HG02642 (cell line): ENCODE measurements around the gene PNPLA1.

Experiments used
- ATAC-seq: cut with Tn5 transposase; IDR thresholded peaks from one replicate; pipeline ENCODE4 v1.9.1; 2021; ENCODE audit warnings: mild to moderate bottlenecking; ENCODE audit not compliant: unreplicated experiment, poor library complexity

The PNPLA1 gene

GRCh38 chr6:36350681-36351571 is 81.1 kb downstream of the PNPLA1 start:
- ATAC-seq = no peak

GRCh38 chr6:36352477-36353157 is 82.8 kb downstream of the PNPLA1 start:
- ATAC-seq = no peak

GRCh38 chr6:36353411-36353915 is 83.6 kb downstream of the PNPLA1 start:
- ATAC-seq = no peak

- no peak for ATAC-seq
These were observed 86.0 kb downstream of the PNPLA1 start for GRCh38 chr6:36355819-36356218.

GRCh38 chr6:36357872-36358225 is 88.0 kb downstream of the PNPLA1 start:
- no peak for ATAC-seq
